Measurements from ENCODE around the gene CYP11A1.
"Not testable (repeated sequence)": the region's sequence is repeated elsewhere in the genome, so short reads cannot be mapped to it uniquely, and the experiment has no call there.

CYP11A1 gene

GRCh38 chr15:74400313-74400860, 32.9 kb upstream of the CYP11A1 start:
- DNase-seq = no peak

- no peak for DNase-seq
These were observed 32.3 kb upstream of the CYP11A1 start for GRCh38 chr15:74399511-74400312.

- no peak for DNase-seq
These were observed 31.7 kb upstream of the CYP11A1 start for GRCh38 chr15:74399100-74399499.

- no peak for DNase-seq
These were observed 30.7 kb upstream of the CYP11A1 start for GRCh38 chr15:74398183-74398582.

- DNase-seq = no peak
These were observed 30.0 kb upstream of the CYP11A1 start for GRCh38 chr15:74397239-74398068.

- no peak for DNase-seq
These were observed 29.2 kb upstream of the CYP11A1 start for GRCh38 chr15:74396445-74397238.

GRCh38 chr15:74396146-74396438, 28.6 kb upstream of the CYP11A1 start:
- no peak for DNase-seq

GRCh38 chr15:74395319-74396145, 28.1 kb upstream of the CYP11A1 start:
- DNase-seq = no peak

- DNase-seq = no peak
These were observed 26.8 kb upstream of the CYP11A1 start for GRCh38 chr15:74394090-74394846.

- DNase-seq = no peak
These were observed 26.0 kb upstream of the CYP11A1 start for GRCh38 chr15:74393423-74393822.

- no peak for DNase-seq
These were observed 25.5 kb upstream of the CYP11A1 start for GRCh38 chr15:74392902-74393301.

- DNase-seq = no peak
These were observed 25.0 kb upstream of the CYP11A1 start for GRCh38 chr15:74392451-74392830.

GRCh38 chr15:74391582-74392450, 24.4 kb upstream of the CYP11A1 start:
- no peak for DNase-seq

- DNase-seq = no peak
These were observed 23.3 kb upstream of the CYP11A1 start for GRCh38 chr15:74390647-74391288.

GRCh38 chr15:74390049-74390646, 22.7 kb upstream of the CYP11A1 start:
- not testable (repeated sequence) for DNase-seq

GRCh38 chr15:74389241-74390048, 22.0 kb upstream of the CYP11A1 start:
- DNase-seq = no peak

GRCh38 chr15:74388363-74388951, 21.0 kb upstream of the CYP11A1 start:
- DNase-seq = no peak

Data from GOT3 (cell line).